ENCODE measurements around the gene BYSL. TPM values are rescaled to one million over a fixed set of nuclear protein-coding genes. Genes with fewer than 3 reads are reported as not detected.
A peak's percentile ranks its signal among the peaks of the same experiment; 100 is the strongest.

BYSL gene
- total RNA-seq, 1 donor from 2014 or later = 17.4 TPM

GRCh38 chr6:41929924-41930323 is 8.6 kb downstream of the BYSL start:
- no peak overlapping the region for H3K27ac Mint-ChIP-seq (ENCODE audit: unreplicated experiment)
- DNase-seq (ENCODE audit: low spot score) = no peak
- no peak overlapping the region for H3K4me3 Mint-ChIP-seq (ENCODE audit: unreplicated experiment)
- TF ChIP-seq CTCF (IDR thresholded peaks at IDR 0.05) = no peak
- peaks cover 28% of the 10 kb centered on the region for H3K36me3 Mint-ChIP-seq (ENCODE audit: low read depth)
- H3K9me3 Mint-ChIP-seq (ENCODE audit: low read depth) = no peaks in the 10 kb centered on the region
- no peaks in the 10 kb centered on the region for H3K4me1 Mint-ChIP-seq (ENCODE audit: low read depth)
- H3K27me3 Mint-ChIP-seq (ENCODE audit: low read depth) = no peaks in the 10 kb centered on the region

- Mint-ChIP-seq H3K36me3 (ENCODE audit: low read depth) (peaks cover 29% of the 10 kb centered on the region), H3K4me1 (ENCODE audit: low read depth) (peaks cover 9% of the 10 kb centered on the region), H3K27ac (ENCODE audit: unreplicated experiment) (peak overlapping the region; percentile 4), H3K4me3 (ENCODE audit: unreplicated experiment) (no peak overlapping the region), H3K9me3 (ENCODE audit: low read depth) (no peaks in the 10 kb centered on the region), H3K27me3 (ENCODE audit: low read depth) (no peaks in the 10 kb centered on the region)
- no peak for DNase-seq (ENCODE audit: low spot score)
- no peak for TF ChIP-seq CTCF (IDR thresholded peaks at IDR 0.05)
These were observed 10.5 kb downstream of the BYSL start for GRCh38 chr6:41931792-41932191.

GRCh38 chr6:41932378-41932777 is 11.1 kb downstream of the BYSL start:
- Mint-ChIP-seq H3K4me1 (ENCODE audit: low read depth) (peaks cover 9% of the 10 kb centered on the region), H3K27me3 (ENCODE audit: low read depth) (no peaks in the 10 kb centered on the region), H3K36me3 (ENCODE audit: low read depth) (peaks cover 26% of the 10 kb centered on the region), H3K4me3 (ENCODE audit: unreplicated experiment) (no peak overlapping the region), H3K27ac (ENCODE audit: unreplicated experiment) (no peak overlapping the region), H3K9me3 (ENCODE audit: low read depth) (no peaks in the 10 kb centered on the region)
- TF ChIP-seq CTCF (IDR thresholded peaks at IDR 0.05) = no peak
- DNase-seq (ENCODE audit: low spot score) = no peak

GRCh38 chr6:41934278-41935192 is 13.2 kb downstream of the BYSL start:
- Mint-ChIP-seq H3K27ac (ENCODE audit: unreplicated experiment) (peak overlapping the region; percentile 10), H3K4me3 (ENCODE audit: unreplicated experiment) (no peak overlapping the region), H3K4me1 (ENCODE audit: low read depth) (peaks cover 22% of the 10 kb centered on the region), H3K36me3 (ENCODE audit: low read depth) (peaks cover 21% of the 10 kb centered on the region), H3K9me3 (ENCODE audit: low read depth) (no peaks in the 10 kb centered on the region), H3K27me3 (ENCODE audit: low read depth) (no peaks in the 10 kb centered on the region)
- DNase-seq (ENCODE audit: low spot score) = no peak
- no peak for TF ChIP-seq CTCF (IDR thresholded peaks at IDR 0.05)

GRCh38 chr6:41935193-41935574 is 13.9 kb downstream of the BYSL start:
- peaks cover 28% of the 10 kb centered on the region for H3K4me1 Mint-ChIP-seq (ENCODE audit: low read depth)
- no peak for DNase-seq (ENCODE audit: low spot score)
- no peak overlapping the region for H3K4me3 Mint-ChIP-seq (ENCODE audit: unreplicated experiment)
- H3K9me3 Mint-ChIP-seq (ENCODE audit: low read depth) = no peaks in the 10 kb centered on the region
- peaks cover 21% of the 10 kb centered on the region for H3K36me3 Mint-ChIP-seq (ENCODE audit: low read depth)
- H3K27ac Mint-ChIP-seq (ENCODE audit: unreplicated experiment) = no peak overlapping the region
- no peaks in the 10 kb centered on the region for H3K27me3 Mint-ChIP-seq (ENCODE audit: low read depth)
- TF ChIP-seq CTCF (IDR thresholded peaks at IDR 0.05) = no peak

Measured in chondrocyte (in vitro differentiated cells).